ENCODE data around the gene MASP1.

DNA sequence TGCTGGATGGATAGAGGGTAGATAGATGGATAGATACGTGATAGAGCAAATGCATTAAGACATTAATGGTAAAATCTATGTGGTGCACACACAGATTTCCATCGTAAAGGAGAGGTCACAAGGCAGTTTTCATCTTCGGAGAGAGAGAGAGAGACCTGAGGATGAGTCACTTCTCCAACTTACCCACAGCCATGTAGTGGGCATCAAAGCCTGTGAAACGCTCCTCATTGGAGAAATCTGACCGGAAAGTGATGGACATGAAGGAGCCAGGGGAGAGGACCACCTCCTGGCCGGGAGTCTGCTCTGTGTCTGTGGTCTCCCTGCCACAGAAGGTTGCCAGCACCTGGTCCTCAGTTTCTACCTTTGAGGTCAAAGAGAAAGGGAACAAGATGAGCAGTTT lies 29.2 kb downstream of the MASP1 start:
- no peak for TF ChIP-seq EZH2phosphoT487 (IDR thresholded peaks at IDR 0.05; ENCODE audit: borderline replicate concordance)
- TF ChIP-seq, protein P1, sequence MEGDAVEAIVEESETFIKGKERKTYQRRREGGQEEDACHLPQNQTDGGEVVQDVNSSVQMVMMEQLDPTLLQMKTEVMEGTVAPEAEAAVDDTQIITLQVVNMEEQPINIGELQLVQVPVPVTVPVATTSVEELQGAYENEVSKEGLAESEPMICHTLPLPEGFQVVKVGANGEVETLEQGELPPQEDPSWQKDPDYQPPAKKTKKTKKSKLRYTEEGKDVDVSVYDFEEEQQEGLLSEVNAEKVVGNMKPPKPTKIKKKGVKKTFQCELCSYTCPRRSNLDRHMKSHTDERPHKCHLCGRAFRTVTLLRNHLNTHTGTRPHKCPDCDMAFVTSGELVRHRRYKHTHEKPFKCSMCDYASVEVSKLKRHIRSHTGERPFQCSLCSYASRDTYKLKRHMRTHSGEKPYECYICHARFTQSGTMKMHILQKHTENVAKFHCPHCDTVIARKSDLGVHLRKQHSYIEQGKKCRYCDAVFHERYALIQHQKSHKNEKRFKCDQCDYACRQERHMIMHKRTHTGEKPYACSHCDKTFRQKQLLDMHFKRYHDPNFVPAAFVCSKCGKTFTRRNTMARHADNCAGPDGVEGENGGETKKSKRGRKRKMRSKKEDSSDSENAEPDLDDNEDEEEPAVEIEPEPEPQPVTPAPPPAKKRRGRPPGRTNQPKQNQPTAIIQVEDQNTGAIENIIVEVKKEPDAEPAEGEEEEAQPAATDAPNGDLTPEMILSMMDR (conservative IDR thresholded peaks at IDR 0.05; ENCODE audit: low read length), result no peak

Measured in Loucy (cell line).